ENCODE data around the gene PDZRN4. TPM values are rescaled to one million over a fixed set of nuclear protein-coding genes. Genes with fewer than 3 reads are reported as not detected.

PDZRN4 gene
- total and polyA plus RNA-seq, 2 experiments from 2014 or later: 0.90 TPM; not detected in 1

- Histone ChIP-seq H2AFZ (no peak overlapping the region; the same call in 1 of the 2 replicates), H3K79me2 (replicated peaks; ENCODE audit: insufficient read depth) (no peaks in the 10 kb centered on the region), H3K4me1 (ENCODE audit: insufficient read depth) (no peaks in the 10 kb centered on the region), H3K27ac (ENCODE audit: low read depth) (no peak overlapping the region), H3K4me3 (no peak overlapping the region), H4K20me1 (replicated peaks; ENCODE audit: insufficient read depth) (no peaks in the 10 kb centered on the region), H3F3A (replicated peaks; ENCODE audit: low read depth) (no peaks in the 10 kb centered on the region), H3K9me2 (ENCODE audit: insufficient read depth) (no peaks in the 10 kb centered on the region), H3K27me3 (ENCODE audit: insufficient read depth) (no peaks in the 10 kb centered on the region), H3K4me2 (no peak overlapping the region), H3K36me3 (ENCODE audit: insufficient read depth) (no peaks in the 10 kb centered on the region)
- Mint-ChIP-seq H3K4me3 (no peak overlapping the region), H3K27me3 (ENCODE audit: insufficient read depth, low read depth, poor library complexity) (peaks cover 2% of the 10 kb centered on the region), H3K4me1 (no peaks in the 10 kb centered on the region), H3K9me3 (no peaks in the 10 kb centered on the region), H3K36me3 (ENCODE audit: low read depth) (no peaks in the 10 kb centered on the region), H3K27ac (no peak overlapping the region)
- no peak for DNase-seq (ENCODE audit: low spot score)
- ATAC-seq: no peak
- TF ChIP-seq ETS1 (IDR thresholded peaks at IDR 0.05): no peak
- TF ChIP-seq JUNB (IDR thresholded peaks at IDR 0.05; ENCODE audit: unreplicated experiment): no peak
- no peak for TF ChIP-seq NANOG (IDR thresholded peaks at IDR 0.05; ENCODE audit: borderline replicate concordance)
- no peak for TF ChIP-seq ZNF114 (CRISPR knock-in tag; IDR thresholded peaks at IDR 0.05)
- no peak for TF ChIP-seq CTCF (conservative IDR thresholded peaks at IDR 0.05; ENCODE audit: low read depth in 2 of 2)
- no peak for TF ChIP-seq STAT1 (IDR thresholded peaks at IDR 0.05; ENCODE audit: unreplicated experiment)
- TF ChIP-seq EZH2 (IDR thresholded peaks at IDR 0.05; ENCODE audit: low read depth, unreplicated experiment): no peak
- TF ChIP-seq REST (IDR thresholded peaks at IDR 0.05; ENCODE audit: unreplicated experiment): no peak
- TF ChIP-seq EZH2phosphoT487 (IDR thresholded peaks at IDR 0.05; ENCODE audit: unreplicated experiment): no peak
- no peak for TF ChIP-seq POLR2AphosphoS5 (IDR thresholded peaks at IDR 0.05; ENCODE audit: low read depth)
- TF ChIP-seq ZNF331 (CRISPR knock-in tag; IDR thresholded peaks at IDR 0.05; ENCODE audit: low read depth): no peak
- TF ChIP-seq ZNF462 (CRISPR knock-in tag; IDR thresholded peaks at IDR 0.05): no peak
- no peak for TF ChIP-seq CREB1 (CRISPR knock-in tag; IDR thresholded peaks at IDR 0.05; ENCODE audit: low read depth)
Measured at GRCh38 chr12:41566703-41567102, 378.6 kb downstream of the PDZRN4 start.
